Erythroblast (primary cell): ENCODE results near the gene PTPRR.

Experiments
- GATA1 ChIP-seq: IDR thresholded peaks from 2 replicates; pipeline ENCODE4 v1.6.1; 2011; ENCODE audit warnings: low read depth, mild to moderate bottlenecking, control low read depth, low read length, moderate library complexity
- POLR2A ChIP-seq: IDR thresholded peaks from 2 replicates; pipeline ENCODE4 v1.6.1; 2011; ENCODE audit warnings: mild to moderate bottlenecking, low read length

- TF ChIP-seq POLR2A (no peak), GATA1 (no peak)
Measured at GRCh38 chr12:70838127-70838526, 82.4 kb downstream of the PTPRR start.
